ENCODE measurements around the gene PRKG1.

- TF ChIP-seq POLR2A (IDR thresholded peaks at IDR 0.05; ENCODE audit: low read depth, low read length) (no peak), TAF1 (IDR thresholded peaks at IDR 0.05; ENCODE audit: borderline replicate concordance, low read depth, low read length) (no peak)
Measured at GRCh38 chr10:51090190-51090589, 15.9 kb downstream of the PRKG1 start.
